ENCODE results near the gene STARD4. TPM values are rescaled to one million over a fixed set of nuclear protein-coding genes. Genes with fewer than 3 reads are reported as not detected.

The STARD4 gene
- total RNA-seq, 4 donors from 2014 or later = 8.5 to 21.3 (median 12.1) TPM

- Histone ChIP-seq H3K9me3 (no peaks in the 10 kb centered on the region), H3K27ac (no peak overlapping the region), H3K36me3 (no peaks in the 10 kb centered on the region), H3K4me3 (no peak overlapping the region), H3K4me1 (no peaks in the 10 kb centered on the region), H3K27me3 (no peaks in the 10 kb centered on the region)
- 66 to 74% methylated on average over 1 of the region's 1 CpG for WGBS, 2 donors
- TF ChIP-seq EP300 (IDR thresholded peaks at IDR 0.05) = no peak
- DNase-seq (ENCODE audit: low spot score in 2 of 2) = no peak
Measured at GRCh38 chr5:111478266-111478665, 34.1 kb downstream of the STARD4 start.

DNA sequence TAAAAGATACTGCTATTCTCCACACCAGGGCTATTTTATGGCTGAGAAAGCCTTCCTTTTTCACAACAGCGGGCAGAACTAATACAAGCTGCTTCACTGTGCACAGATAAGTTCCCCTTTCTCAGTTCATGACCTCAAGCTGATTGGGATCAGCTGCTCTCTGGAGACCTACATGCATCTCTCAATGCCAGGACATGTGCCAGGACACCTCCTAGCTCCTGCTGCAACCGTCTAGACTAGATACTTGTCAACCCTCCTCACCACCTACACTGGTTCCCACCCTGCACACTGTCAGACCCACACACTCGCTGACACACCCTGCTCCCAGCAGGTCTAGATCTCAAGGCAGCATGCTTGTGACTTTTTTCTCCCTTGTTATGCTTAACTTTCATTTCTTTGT lies 39.8 kb downstream of the STARD4 start:
- Histone ChIP-seq H3K9me3 (no peaks in the 10 kb centered on the region), H3K4me3 (no peak overlapping the region), H3K27ac (no peak overlapping the region), H3K36me3 (no peaks in the 10 kb centered on the region), H3K4me1 (no peaks in the 10 kb centered on the region), H3K27me3 (no peaks in the 10 kb centered on the region)
- TF ChIP-seq POLR2A (IDR thresholded peaks at IDR 0.05) (no peak), EP300 (IDR thresholded peaks at IDR 0.05) (no peak), CTCF (IDR thresholded peaks at IDR 0.05) (no peak)
- peak in 1 of 2 donors; percentile 9 for DNase-seq (ENCODE audit: low spot score in 2 of 2)
- 57 to 60% methylated on average over 3 of the region's 3 CpGs for WGBS, 2 donors

GRCh38 chr5:111472096-111472495 lies 40.2 kb downstream of the STARD4 start:
- TF ChIP-seq POLR2A (IDR thresholded peaks at IDR 0.05) (no peak), CTCF (IDR thresholded peaks at IDR 0.05) (no peak), EP300 (IDR thresholded peaks at IDR 0.05) (no peak)
- Histone ChIP-seq H3K4me3 (no peak overlapping the region), H3K9me3 (no peaks in the 10 kb centered on the region), H3K4me1 (no peaks in the 10 kb centered on the region), H3K36me3 (no peaks in the 10 kb centered on the region), H3K27me3 (no peaks in the 10 kb centered on the region), H3K27ac (no peak overlapping the region)
- DNase-seq (ENCODE audit: low spot score in 2 of 2) = no peak
- 66 to 84% methylated on average over 3 of the region's 3 CpGs for WGBS, 2 donors

- TF ChIP-seq POLR2A (IDR thresholded peaks at IDR 0.05) (no peak), CTCF (IDR thresholded peaks at IDR 0.05) (no peak), EP300 (IDR thresholded peaks at IDR 0.05) (no peak)
- no peak for DNase-seq (ENCODE audit: low spot score in 2 of 2)
- no peaks in the 10 kb centered on the region for H3K4me1 ChIP-seq
- H3K9me3 ChIP-seq = no peaks in the 10 kb centered on the region
- H3K27me3 ChIP-seq = no peaks in the 10 kb centered on the region
- 51 to 64% methylated on average over 2 of the region's 2 CpGs for WGBS, 2 donors
- H3K4me3 ChIP-seq = no peak overlapping the region
- H3K27ac ChIP-seq = no peak overlapping the region
- H3K36me3 ChIP-seq = no peaks in the 10 kb centered on the region
Measured at GRCh38 chr5:111469903-111470302, 42.4 kb downstream of the STARD4 start.

DNA sequence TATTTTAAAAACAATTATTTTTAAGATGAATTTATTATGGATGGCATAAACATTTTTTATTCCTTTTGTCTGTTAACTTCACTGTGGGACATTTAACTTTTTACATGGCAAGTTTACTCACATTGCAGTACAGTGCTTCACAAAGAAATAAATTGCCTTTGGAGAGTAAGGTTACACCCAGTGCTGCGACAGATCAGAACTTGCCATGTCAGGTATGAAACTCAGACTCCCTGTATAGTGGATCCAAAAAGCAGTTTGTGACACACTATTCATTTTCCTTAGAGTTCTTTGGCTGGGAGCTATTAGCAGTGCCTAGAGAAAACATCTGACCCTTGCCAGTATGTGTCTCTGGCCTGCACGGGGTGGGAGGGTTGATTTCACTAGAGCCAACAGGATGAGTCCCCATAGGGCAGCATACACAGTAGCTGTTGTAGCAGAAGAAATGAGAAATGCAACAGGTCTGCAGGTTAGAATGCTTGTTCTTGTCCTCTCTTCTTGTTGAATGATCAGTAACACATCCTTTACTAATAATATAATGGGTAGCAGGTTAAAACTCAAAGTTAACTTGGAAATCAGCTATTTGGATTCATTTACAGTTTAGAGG lies 42.9 kb downstream of the STARD4 start:
- no peaks in the 10 kb centered on the region for H3K27me3 ChIP-seq
- TF ChIP-seq EP300 (IDR thresholded peaks at IDR 0.05) (no peak), CTCF (IDR thresholded peaks at IDR 0.05) (no peak), POLR2A (IDR thresholded peaks at IDR 0.05) (no peak)
- no peak for DNase-seq (ENCODE audit: low spot score in 2 of 2)
- 58 to 83% methylated on average over 2 of the region's 2 CpGs for WGBS, 2 donors
- H3K27ac ChIP-seq = no peak overlapping the region
- H3K4me1 ChIP-seq = no peaks in the 10 kb centered on the region
- no peaks in the 10 kb centered on the region for H3K9me3 ChIP-seq
- H3K36me3 ChIP-seq = no peaks in the 10 kb centered on the region
- H3K4me3 ChIP-seq = no peak overlapping the region

GRCh38 chr5:111463311-111463710 lies 49.0 kb downstream of the STARD4 start:
- TF ChIP-seq CTCF (IDR thresholded peaks at IDR 0.05) (no peak), EP300 (IDR thresholded peaks at IDR 0.05) (no peak), POLR2A (IDR thresholded peaks at IDR 0.05) (no peak)

More at GRCh38 chr5:111463311-111463710, 49.0 kb downstream of the STARD4 start:
- no peaks in the 10 kb centered on the region for H3K4me1 ChIP-seq
- no peaks in the 10 kb centered on the region for H3K27me3 ChIP-seq
- DNase-seq (ENCODE audit: low spot score in 2 of 2) = no peak
- H3K36me3 ChIP-seq = no peaks in the 10 kb centered on the region
- no peaks in the 10 kb centered on the region for H3K9me3 ChIP-seq
- H3K27ac ChIP-seq = no peak overlapping the region
- H3K4me3 ChIP-seq = no peak overlapping the region

All from tibial nerve (tissue), 4 donors.